LNCaP clone FGC (cell line): ENCODE results near the gene RAPH1.

Experiments
- DNase-seq: peaks from one replicate; pipeline ENCODE4 v3.0.0-alpha.2; 2011; ENCODE audit warnings: low read depth
- H3K4me3 ChIP-seq: 2 replicates; pipeline ENCODE4 v1.5.1; 2011; ENCODE audit warnings: mild to moderate bottlenecking, low read depth, low read length, control low read depth
- CTCF ChIP-seq: IDR thresholded peaks from 2 replicates; pipeline ENCODE4 v1.5.1; 2012; ENCODE audit warnings: mild to moderate bottlenecking; ENCODE audit not compliant: control insufficient read depth, insufficient read depth; ENCODE audit errors: extremely low read depth

Gene RAPH1

GRCh38 chr2:203535078-203535783 is at the start of gene RAPH1:
Gene RAPH1 (minus strand): TSS chr2:203535301. CDS start chr2:203495353, 39,948 bp downstream.
- TF ChIP-seq CTCF, result no peak; the same call in 1 of the 2 replicates
- DNase-seq, result peak; percentile 33
- H3K4me3 ChIP-seq, result peak within 1 kb of the TSS; percentile 74

GRCh38 chr2:203584784-203585183 is 49.7 kb upstream of the RAPH1 start:
- DNase-seq, result no peak
- no peak for TF ChIP-seq CTCF
- H3K4me3 ChIP-seq, result no peak overlapping the region

DNA sequence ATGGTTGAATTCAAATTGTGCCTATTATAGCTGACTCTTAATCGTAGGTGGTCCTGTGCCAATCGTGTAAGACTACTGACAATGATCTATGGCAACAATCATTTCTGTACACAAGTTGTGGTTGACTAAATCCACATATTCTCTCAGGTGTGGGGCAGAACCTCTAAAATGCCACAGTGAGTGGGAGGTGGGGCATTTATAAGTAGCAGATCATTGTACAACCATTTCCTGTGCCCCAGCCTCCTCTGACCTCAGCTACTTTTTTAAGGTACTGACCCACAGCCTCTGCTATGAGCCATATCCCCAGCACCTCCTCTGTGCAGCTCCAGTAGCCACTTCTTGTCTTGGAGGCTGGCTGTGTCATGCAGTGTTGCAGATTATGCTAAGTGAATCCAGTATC is 48.6 kb upstream of the RAPH1 start:
- DNase-seq, result no peak
- H3K4me3 ChIP-seq, result no peak overlapping the region
- no peak for TF ChIP-seq CTCF

- no peak for TF ChIP-seq CTCF
- no peak overlapping the region for H3K4me3 ChIP-seq
- DNase-seq, result no peak
These were observed 48.1 kb upstream of the RAPH1 start for GRCh38 chr2:203583084-203583695.

GRCh38 chr2:203582468-203582867 is 47.4 kb upstream of the RAPH1 start:
- no peak overlapping the region for H3K4me3 ChIP-seq
- no peak for TF ChIP-seq CTCF
- DNase-seq, result peak; percentile 70

DNA sequence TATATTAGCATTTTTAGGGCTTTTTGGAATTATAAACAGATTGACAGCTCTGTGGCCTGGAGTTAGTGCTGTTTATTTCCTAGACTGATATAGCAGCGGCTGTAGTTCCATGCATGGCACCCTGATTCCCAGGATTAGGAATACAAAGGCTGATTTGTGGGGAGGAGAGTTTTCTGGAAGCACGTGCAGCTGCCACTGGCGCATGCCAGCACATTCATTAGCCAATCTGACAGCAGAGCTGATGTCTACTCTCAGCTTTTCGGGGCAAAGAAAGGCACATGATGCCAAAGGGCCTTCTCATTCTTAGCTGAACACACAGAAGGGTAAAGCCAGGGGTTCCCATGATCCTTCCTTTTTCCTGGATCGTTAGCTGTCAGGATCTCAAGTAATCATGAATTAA is 45.7 kb upstream of the RAPH1 start:
- no peak for TF ChIP-seq CTCF
- DNase-seq, result no peak
- H3K4me3 ChIP-seq, result no peak overlapping the region
